GM21423 (cell line): ENCODE measurements around the gene GULP1.
"Not testable (repeated sequence)": the region's sequence is repeated elsewhere in the genome, so short reads cannot be mapped to it uniquely, and the experiment has no call there.

Experiments used
- ATAC-seq: cut with Tn5 transposase; IDR thresholded peaks from one replicate; pipeline ENCODE4 v1.9.1; 2021; ENCODE audit warnings: mild to moderate bottlenecking, moderate library complexity; ENCODE audit not compliant: unreplicated experiment

Gene GULP1

DNA sequence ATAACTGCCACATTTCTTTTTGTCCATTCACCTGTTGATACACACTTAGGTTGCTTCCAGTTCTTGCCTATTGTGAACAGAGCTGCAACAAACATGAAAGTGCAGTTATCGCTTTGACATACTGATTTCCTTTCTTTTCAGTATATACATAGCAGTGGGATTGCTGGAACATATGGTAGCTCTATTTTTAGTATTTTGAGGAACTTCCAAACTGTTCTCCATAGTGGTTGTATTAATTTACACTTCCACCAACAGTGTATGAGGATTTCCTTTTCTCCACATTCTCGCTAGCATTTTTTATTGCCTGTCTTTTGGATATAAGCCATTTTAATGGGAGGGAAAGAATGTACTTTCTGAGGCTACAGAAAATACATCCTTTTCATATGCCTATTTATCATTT, 167.4 kb downstream of the GULP1 start:
- ATAC-seq = no peak

DNA sequence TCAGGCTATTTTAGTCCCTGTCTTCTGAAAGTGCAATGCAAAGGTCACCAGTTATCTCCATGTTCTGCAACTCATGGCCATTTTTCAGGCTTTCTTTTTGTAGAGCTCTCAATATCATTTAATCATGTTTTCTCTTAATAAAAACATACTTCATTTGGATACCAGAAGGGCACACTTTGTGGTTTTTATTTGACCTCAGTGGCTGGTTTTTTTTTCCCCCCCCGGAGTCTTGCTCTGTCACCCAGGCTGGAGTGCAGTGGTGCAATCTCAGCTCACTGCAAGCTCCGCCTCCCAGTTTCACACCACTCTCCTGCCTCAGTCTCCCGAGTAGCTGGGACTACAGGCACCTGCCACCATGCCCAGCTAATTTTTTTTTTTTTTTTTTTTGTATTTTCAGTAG, 174.4 kb downstream of the GULP1 start:
- not testable (repeated sequence) for ATAC-seq

DNA sequence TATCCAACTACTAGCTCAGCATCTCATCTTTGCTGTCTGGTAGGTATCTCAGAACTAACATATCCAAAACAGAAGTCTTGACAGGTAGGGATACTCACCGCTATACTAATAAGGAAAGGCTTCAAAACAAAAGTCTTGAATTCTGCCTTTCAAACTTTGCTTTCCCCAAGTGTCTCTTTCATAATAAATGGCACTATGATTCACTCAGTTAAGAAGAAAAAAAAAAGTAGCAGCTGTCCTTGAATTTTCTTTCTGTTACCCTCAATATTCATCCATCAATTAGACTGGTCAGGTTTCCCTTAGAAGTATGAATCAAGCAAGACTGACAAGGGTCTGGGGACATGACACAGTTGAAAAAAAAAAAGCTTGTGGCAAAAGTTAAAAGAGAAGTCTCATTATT, 175.1 kb downstream of the GULP1 start:
- no peak for ATAC-seq

DNA sequence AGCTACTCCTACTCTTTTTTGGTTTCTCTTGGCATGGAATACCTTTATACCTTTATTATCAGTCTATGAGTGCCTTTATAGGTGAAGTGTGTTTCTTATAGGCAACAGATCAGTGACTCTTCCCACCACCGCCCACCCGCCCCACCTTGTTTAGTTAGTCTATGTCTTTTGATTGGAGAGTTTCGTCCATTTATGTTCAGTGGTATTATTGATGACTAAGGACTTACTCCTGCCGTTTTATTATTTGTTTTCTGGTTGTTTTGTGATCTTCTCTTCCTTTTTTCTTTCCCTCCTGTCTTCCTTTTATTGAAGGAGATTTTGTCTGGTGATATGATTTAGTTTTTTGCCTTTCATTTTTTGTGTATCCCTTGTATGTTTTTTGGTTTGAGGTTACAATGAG, 179.5 kb downstream of the GULP1 start:
- ATAC-seq = no peak

DNA sequence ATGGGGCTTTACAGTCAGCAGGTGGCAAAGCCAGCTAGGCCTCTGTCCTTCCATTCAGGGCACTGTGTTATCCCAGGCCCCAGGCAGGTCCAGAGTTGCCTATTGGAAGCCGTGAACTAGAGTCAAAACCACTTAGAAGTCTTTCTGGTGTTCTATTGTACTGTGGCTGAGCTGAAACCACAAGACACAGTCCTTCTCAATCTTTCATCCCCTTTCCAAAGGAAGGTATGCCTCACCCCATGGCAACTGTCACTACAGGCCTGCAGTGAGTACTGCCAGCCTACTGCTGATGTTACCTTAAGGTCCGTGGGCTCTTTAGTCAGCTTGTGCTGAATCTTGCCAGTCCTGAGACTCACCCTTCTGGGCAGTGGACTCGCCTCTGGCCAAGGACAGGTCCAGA, 181.6 kb downstream of the GULP1 start:
- no peak for ATAC-seq

DNA sequence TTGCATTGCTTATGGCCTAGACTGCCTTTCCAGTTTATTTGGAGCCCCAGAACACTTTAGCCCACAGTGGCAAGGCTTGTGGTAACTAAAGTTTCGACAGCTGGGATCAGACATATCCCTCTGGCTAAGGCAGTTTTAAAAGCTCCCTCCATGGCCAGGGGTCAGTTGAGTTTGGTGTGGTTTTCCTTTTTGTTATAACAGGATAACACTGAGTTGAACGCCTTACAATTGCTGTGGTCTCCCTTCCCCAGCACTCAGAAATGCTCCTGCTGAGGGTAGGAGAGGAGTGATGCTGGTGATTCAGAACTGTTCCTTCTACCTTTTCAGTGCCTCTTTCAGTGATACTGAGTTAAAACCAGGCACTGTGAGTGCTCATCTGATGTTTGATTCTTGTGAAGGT, 182.6 kb downstream of the GULP1 start:
- no peak for ATAC-seq

DNA sequence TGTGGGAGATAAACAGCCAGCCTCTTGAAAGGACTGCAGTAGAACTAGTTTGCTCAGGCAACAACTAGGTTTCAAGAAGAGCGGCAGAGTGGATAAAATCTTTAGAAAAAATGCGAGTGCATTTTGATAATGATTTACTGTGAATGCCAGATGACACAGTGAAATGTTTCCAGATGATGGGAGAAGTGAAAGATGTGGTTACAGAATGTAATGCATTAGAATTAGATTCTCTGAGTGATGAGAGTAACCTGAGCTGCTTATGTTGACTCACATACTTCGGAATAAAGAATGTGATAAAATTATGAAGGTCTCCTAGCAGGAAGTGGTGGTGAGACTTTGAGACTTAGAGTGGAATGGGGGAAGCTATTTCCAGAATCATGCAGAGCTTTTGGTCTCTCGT, 184.3 kb downstream of the GULP1 start:
- ATAC-seq = no peak

DNA sequence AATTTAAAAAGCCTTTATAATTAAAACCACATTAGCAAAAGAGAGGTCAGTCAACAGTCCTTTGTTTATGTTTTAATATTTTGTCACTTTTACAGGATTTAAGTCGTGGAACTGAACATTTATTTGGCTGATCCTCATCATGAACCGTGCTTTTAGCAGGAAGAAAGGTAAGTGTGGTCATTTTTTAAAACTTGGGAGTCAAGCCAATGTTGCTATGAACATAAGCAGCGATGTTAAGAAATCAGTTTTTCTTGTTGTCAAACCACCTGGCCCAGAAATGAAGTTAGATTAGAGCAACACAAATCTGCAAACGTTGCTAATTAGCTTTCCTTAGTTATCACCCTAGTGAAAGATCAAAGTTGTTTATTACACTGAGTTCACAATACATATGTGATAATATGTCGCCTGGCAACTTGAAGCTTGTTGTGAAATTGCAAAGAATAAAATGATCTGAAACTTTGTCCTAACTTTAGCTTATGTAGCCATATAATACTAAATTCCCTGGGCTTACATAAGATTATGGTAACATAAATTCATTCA, 186.0 kb downstream of the GULP1 start:
- no peak for ATAC-seq

DNA sequence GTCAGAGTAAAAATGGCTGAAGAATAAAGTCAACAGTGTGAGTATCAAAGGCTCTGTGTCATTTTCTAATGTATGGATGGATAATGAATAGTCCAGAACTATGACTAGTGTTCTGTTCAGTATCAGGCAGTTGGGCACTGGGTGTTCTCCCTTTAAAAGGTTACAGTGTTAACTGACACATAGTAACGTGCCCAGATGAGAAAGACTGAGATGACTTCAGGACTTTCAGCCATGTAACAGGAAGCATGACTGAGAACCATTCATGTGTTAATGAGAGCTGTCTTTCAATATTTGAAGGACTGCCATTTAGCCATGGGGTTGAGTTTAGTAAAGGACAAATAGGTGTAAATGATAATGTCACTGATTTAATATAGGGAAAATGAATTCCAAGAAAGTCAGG, 187.1 kb downstream of the GULP1 start:
- ATAC-seq = peak; percentile 96

DNA sequence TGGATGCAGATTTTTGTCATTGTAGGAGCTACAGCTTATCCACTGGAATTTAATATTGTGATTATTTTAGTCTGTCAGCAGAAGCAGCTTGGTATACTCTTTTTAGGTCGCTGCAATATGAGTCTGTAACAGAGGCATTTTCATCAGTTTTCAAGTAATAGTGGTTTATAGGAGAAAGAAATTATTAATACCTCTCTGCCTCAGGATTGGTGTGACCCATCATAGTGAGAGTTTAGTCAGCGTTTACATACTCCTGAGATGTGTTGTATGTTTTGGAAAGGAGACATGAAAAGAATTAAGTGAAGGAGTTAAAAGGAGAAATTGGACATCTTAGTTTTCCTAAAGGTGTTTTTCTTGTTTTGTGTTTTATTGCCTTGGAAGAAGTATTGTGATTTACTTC, 189.8 kb downstream of the GULP1 start:
- ATAC-seq = no peak

DNA sequence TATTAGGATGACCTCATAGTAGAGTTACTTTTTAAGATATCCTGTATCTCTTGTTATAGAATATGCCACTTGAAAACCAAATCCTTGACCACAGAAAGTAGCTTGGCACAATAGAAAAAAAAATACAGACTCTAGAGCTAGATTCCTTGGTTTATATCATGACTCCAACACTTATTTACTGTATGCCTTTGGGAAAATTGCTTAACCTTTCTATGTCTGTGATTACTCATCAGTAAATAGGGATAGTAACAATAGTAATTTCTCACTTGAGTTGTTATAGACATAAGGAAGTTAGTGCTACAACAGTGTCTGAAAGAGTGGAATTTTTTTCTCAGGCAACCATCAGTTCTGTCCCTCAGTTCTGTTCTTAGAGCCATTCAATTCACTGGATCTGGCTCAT, 193.8 kb downstream of the GULP1 start:
- ATAC-seq = no peak

DNA sequence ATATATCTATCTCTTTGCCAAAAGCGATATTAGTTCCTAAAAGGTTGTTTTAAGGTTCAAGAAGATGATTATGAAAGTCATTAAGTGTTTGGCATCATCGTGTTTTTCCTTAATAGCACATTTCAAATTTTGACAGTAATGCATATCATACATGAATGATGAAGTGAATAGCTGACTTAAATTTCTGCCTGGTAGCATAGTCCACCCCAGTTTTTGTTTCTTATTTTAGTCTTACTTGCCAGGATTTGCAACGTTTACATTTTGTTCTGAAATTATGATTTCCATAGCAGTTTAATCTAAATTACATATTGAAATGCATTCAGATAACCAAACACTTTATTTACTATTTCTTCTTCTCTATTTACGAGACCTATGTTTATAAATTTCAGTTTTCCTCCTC, 201.1 kb downstream of the GULP1 start:
- ATAC-seq = no peak

DNA sequence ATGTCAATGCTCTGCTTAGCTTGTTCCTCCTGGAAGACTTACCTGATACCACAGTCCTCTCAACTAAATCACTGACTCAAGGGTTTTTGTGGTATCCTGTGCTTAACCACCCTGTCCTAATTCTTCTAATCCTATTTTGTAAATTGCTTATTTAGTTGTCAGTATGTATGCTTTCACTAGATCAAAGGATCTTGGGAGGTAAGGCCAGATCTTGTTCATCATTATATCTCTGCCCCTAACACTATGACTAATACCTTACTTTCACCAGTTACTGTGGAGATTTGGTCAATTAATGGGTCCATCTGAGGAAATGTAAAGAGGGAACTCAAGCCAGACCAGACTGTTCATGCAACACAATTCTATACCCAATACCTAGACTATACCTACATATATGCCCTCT, 203.2 kb downstream of the GULP1 start:
- no peak for ATAC-seq

DNA sequence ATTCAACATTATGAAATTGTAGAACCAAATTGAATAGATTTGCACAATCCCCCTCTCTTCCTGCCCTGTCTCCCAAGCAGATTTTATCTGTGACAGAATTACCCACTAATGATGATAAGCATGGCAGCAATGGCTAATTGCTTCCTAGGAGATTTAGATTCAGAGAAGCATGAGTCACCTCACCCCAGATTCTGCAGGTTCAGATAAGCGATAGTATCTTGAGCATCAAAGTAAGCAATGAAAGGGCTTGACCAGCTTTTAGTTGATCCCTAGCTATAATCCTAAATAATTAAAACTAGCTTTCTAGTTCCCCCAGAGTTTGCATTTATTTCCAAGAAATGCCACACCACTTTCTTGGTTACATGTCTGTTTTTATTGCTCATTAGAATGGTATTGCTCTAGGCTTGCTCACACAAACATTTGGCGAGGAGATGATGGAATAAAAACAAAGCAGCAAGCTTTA, 204.3 kb downstream of the GULP1 start:
- no peak for ATAC-seq

DNA sequence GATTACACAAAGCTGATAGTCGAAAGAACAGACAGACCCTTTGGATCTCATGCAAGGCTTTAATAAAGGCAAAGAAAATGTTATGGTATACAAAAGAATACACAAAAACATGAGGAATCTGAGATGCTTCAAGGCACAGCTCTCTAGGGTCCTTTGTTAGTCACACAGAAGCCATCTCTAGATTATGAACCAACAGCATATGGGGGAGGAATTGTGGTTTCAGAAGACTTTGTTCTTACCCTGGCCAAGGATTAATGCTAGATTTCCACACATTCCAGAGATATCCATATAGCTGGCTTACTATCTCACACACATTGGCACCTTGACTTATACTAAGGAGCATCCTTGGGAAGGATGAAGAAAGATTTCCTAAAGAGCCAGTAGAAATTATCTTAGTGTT, 206.1 kb downstream of the GULP1 start:
- no peak for ATAC-seq

DNA sequence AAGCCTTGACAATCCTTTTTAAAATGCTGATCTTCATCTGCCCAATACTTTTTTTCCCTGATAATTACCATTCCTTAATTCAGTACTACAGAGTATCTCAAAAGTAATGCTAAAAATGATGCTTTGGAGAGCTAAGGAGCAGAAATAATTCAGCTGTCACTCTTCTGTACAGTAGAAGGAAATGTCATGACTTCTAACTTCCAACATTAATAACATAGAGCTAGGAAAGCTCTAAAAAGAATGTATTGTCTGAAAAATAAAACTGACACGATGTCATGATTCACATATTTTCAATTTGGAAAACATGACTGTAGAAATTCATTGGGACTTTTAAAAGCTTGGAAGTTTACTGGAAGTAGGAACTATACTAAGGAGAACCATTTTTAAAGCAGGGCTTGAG, 212.3 kb downstream of the GULP1 start:
- ATAC-seq = no peak

DNA sequence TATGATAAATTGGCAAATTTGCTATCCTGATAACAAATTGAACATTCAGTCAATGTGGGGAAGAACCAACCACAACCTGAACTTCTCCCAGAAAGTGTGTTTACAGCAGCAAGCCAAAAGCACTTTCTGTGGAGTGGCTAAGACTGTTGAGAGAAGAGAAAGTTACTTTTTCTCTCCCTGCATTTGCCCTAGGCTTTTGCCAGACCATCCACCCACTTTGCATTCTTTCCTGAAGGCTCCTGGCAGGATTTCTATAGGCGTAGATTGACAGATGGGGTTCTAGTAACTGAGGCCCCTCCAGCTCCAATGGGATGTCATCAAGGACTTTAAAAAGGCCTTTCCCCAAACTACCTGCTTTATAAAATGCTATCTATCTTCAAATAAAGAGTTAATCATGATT, 215.2 kb downstream of the GULP1 start:
- no peak for ATAC-seq

DNA sequence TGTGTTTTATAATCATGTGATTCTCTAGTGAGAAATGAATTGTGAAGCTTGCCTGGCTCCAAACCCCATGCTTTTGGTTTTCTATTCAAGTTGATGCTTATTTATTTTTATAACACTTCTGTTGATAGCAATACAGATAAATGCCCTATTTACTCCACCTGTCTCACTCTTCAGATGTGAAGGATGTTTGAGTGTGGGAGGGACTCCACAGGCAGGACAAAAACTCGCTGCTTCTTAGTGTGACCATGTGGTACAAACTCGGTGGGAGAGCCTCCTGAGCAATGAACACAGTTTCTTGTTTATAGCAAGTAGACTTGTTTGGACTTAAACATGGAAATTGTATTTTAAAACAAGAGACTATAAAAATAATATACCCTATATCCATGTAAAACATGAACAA, 219.7 kb downstream of the GULP1 start:
- ATAC-seq = no peak

DNA sequence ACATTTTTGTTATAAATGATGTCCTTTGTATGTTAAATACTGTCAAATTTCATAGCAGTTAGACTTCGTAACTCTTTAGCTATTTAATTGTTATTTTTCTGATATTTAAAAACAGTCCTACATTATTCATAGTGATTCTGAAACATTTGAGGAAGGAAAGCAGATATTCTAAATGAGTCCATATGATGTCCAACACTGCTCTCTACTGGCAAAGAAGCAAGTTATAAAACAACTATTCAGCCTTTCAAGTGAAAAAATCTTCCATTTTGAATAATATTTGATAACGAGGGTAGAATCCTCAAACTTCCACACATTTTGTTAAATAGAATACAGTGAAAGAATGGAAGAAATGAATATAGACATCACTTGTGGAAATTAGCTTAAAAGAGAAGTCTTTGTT, 220.8 kb downstream of the GULP1 start:
- ATAC-seq = peak; percentile 55

DNA sequence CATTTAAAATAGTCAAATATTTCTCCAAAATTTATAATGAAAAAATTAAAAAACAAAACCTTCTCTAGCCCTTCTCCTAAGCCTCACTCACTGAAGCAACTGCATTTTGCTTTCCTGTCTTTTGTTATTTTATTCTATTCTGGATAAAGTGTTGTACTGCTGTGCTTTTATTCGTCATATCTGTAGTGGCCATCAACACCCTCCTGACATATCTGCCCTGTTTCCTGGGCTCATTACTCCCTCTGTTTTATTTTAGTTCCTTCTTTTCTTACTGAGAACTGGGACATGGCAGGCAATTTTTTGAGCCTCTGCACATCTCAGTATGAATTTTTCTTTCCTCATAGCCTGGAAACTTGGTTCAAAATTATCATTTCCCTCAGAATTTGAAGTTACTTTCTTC, 224.2 kb downstream of the GULP1 start:
- ATAC-seq = no peak

DNA sequence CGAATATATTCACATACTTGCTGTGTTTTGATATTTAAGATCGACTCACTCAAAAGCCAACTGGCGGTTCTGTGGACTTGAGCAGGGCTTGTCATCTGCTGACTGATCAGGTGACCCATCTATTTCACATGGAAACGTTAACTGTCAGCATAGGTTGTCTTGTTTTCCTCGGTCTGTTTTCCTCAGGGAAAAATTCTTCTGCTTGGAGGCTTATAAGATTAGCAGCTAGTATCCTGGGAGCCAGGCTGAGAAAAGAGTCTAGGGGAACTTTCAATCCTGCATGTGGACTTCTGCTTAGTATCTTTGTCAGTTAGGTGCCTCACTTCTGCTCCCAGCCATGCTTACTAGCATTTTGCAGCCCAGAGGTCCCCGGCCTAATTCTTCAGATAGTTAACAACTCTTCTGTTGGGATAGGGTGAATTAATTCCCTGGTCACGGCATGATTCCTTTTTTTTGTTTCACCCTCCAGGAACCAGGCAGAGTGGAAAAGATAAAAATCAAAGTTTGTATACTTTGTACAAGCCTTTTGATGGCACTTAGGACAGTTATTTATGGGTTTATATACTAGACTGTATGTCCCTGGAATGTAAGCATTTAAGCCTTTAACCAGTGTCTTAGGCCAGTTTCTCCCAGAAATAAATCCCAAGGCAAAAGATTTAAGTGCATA, 226.0 kb downstream of the GULP1 start:
- no peak for ATAC-seq

DNA sequence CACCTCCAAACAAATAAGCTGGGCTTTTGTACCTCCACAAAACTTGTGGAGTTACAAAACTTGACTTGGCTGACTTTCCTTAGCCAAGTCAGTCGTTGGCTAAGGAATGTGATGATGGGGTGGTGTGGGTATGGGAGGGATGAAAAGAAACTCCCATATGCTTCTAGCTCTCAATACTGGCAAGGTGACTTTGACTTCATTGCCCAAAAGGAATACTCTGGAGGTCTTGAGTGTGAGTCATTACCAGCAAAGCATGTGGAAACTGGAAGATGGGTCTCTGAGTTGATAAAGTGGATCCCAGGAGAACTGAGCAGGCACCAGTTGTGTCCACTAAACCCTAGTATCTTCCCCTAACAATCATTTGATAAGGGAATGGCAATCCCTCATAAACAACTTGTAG, 226.7 kb downstream of the GULP1 start:
- ATAC-seq = no peak

DNA sequence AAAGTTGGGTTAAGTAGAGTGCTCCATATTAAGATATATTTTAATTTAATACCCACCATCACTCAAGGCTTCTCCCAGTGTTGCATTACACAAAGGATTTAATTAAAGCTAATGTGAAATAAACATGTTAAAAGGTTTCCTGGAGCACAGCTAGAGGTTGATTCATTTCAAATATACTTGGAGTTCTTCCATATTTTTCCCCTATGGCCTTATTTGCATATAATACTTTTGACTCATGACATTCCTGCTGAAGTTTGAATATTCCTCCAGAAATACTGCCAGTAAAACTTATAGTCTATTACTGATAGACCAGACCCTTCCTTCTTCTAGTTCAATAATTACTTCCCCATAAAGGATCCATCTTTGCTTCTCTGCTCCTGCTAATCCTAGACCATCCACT, 227.5 kb downstream of the GULP1 start:
- no peak for ATAC-seq
